ENCODE data around the gene TNFRSF11A. TPM values are rescaled to one million over a fixed set of nuclear protein-coding genes. Genes with fewer than 3 reads are reported as not detected.

Gene TNFRSF11A
- total and polyA plus RNA-seq, 2 experiments from 2014 or later: 4.1 to 5.6 TPM

DNA sequence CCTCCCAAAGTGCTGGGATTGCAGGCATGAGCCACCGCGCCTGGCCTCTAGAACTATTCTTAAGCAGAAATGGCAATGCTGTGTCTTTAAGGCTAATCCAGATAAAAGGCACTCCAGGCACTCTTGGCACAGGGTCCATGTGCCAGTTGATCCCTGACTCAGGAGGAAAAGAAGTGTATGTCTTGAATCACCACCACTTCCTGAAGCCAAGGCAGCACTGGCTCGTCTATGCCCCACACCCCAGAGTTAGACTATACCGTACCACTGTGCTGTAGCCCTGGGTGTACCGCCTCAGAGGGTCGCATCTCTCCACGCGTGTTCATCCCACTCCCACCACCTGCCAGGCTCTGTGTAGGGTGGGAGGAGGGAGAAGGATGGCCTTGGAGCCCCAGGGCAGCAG, 9.0 kb downstream of the TNFRSF11A start:
- TF ChIP-seq EZH2phosphoT487 (IDR thresholded peaks at IDR 0.05; ENCODE audit: low read depth, severe bottlenecking, unreplicated experiment) (no peak), EZH2 (IDR thresholded peaks at IDR 0.05; ENCODE audit: borderline replicate concordance) (no peak)
- TF ChIP-seq, protein P1, sequence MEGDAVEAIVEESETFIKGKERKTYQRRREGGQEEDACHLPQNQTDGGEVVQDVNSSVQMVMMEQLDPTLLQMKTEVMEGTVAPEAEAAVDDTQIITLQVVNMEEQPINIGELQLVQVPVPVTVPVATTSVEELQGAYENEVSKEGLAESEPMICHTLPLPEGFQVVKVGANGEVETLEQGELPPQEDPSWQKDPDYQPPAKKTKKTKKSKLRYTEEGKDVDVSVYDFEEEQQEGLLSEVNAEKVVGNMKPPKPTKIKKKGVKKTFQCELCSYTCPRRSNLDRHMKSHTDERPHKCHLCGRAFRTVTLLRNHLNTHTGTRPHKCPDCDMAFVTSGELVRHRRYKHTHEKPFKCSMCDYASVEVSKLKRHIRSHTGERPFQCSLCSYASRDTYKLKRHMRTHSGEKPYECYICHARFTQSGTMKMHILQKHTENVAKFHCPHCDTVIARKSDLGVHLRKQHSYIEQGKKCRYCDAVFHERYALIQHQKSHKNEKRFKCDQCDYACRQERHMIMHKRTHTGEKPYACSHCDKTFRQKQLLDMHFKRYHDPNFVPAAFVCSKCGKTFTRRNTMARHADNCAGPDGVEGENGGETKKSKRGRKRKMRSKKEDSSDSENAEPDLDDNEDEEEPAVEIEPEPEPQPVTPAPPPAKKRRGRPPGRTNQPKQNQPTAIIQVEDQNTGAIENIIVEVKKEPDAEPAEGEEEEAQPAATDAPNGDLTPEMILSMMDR (IDR thresholded peaks at IDR 0.05; ENCODE audit: poor library complexity): no peak
- H3K36me3 ChIP-seq (replicated peaks; ENCODE audit: insufficient read depth, low read depth): no peaks in the 10 kb centered on the region
- H3K79me2 ChIP-seq: no peaks in the 10 kb centered on the region
- H3K4me2 ChIP-seq: no peak overlapping the region
- H4K20me1 ChIP-seq (ENCODE audit: insufficient read depth, poor library complexity, severe bottlenecking): no peaks in the 10 kb centered on the region
- 94% methylated on average over 8 of the region's 8 CpGs for WGBS (ENCODE audit: low lambda C conversion rate, missing lambda C conversion rate)
- no peaks in the 10 kb centered on the region for H3K9me2 ChIP-seq (replicated peaks; ENCODE audit: insufficient read depth)
- peaks cover 5% of the 10 kb centered on the region for H3K27me3 ChIP-seq
- H2AFZ ChIP-seq: no peak overlapping the region
- H3K9me3 ChIP-seq (ENCODE audit: low read depth): no peaks in the 10 kb centered on the region
- no peak overlapping the region for H3K4me3 ChIP-seq
- H3K27ac ChIP-seq: no peak overlapping the region
- peaks cover 17% of the 10 kb centered on the region for H3K4me1 ChIP-seq (ENCODE audit: insufficient read depth)
- no peak for DNase-seq (ENCODE audit: low spot score)

DNA sequence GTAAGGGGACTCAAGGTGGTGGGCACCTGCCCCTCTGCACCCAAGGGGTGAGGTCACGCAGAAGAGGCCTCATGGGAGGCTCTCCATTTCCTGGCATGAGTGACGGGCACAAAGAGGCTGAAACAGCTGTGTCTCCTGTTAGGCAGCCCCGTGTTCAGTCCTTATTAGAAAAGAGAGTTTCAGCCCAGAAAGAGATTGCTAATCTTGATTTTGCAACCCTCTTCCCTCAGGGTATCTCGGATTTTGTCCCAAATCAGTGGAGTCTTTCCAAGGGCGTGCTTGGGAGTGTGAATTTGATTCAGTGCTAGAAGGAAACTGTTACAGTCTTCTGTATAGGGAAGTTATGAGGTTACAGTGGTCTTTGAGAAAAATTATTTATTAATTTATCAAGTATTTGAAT, 10.4 kb downstream of the TNFRSF11A start:
- WGBS (ENCODE audit: low lambda C conversion rate, missing lambda C conversion rate): 90% methylated on average over 5 of the region's 5 CpGs

DNA sequence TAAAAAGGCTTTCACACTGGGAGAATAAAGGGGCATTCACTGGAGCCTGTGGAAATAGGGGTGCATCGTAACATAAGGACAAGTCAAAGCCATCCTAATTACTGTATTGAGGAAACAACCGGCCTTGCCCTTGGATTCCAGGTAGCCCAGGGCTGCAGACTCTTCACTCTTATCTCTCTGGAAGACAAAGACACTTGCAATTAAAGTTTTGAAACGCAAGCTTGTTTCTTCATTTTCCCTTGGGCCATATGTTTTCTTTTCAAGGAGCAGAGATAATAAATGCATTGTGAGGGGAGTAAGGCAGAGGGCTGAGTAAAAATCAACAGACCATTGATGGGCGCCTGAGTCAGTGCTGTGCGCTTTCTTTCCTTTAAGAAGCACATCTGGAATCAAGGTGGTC, 11.5 kb downstream of the TNFRSF11A start:
- no peak for TF ChIP-seq EZH2phosphoT487 (IDR thresholded peaks at IDR 0.05; ENCODE audit: low read depth, severe bottlenecking, unreplicated experiment)
- TF ChIP-seq, protein P1 (IDR thresholded peaks at IDR 0.05; ENCODE audit: poor library complexity): no peak
- no peak for TF ChIP-seq EZH2 (IDR thresholded peaks at IDR 0.05; ENCODE audit: borderline replicate concordance)
- no peak for DNase-seq (ENCODE audit: low spot score)
- Histone ChIP-seq H3K4me3 (no peak overlapping the region), H2AFZ (no peak overlapping the region), H3K27ac (no peak overlapping the region), H3K9me3 (ENCODE audit: low read depth) (no peaks in the 10 kb centered on the region), H4K20me1 (ENCODE audit: insufficient read depth, poor library complexity, severe bottlenecking) (no peaks in the 10 kb centered on the region), H3K4me2 (no peak overlapping the region), H3K27me3 (peaks cover 5% of the 10 kb centered on the region), H3K9me2 (replicated peaks; ENCODE audit: insufficient read depth) (no peaks in the 10 kb centered on the region), H3K36me3 (replicated peaks; ENCODE audit: insufficient read depth, low read depth) (no peaks in the 10 kb centered on the region), H3K4me1 (ENCODE audit: insufficient read depth) (peaks cover 7% of the 10 kb centered on the region), H3K79me2 (no peaks in the 10 kb centered on the region)
- 45% methylated on average over 5 of the region's 5 CpGs for WGBS (ENCODE audit: low lambda C conversion rate, missing lambda C conversion rate)

More for the DNA sequence above, 10.4 kb downstream of the TNFRSF11A start:
- no peak for TF ChIP-seq EZH2phosphoT487 (IDR thresholded peaks at IDR 0.05; ENCODE audit: low read depth, severe bottlenecking, unreplicated experiment)
- TF ChIP-seq EZH2 (IDR thresholded peaks at IDR 0.05; ENCODE audit: borderline replicate concordance): no peak
- TF ChIP-seq, protein P1 (IDR thresholded peaks at IDR 0.05; ENCODE audit: poor library complexity): no peak
- Histone ChIP-seq H3K4me1 (ENCODE audit: insufficient read depth) (peaks cover 8% of the 10 kb centered on the region), H3K4me3 (no peak overlapping the region), H2AFZ (no peak overlapping the region), H3K27me3 (peaks cover 5% of the 10 kb centered on the region), H3K79me2 (no peaks in the 10 kb centered on the region), H3K36me3 (replicated peaks; ENCODE audit: insufficient read depth, low read depth) (no peaks in the 10 kb centered on the region), H3K4me2 (no peak overlapping the region), H3K9me2 (replicated peaks; ENCODE audit: insufficient read depth) (no peaks in the 10 kb centered on the region), H4K20me1 (ENCODE audit: insufficient read depth, poor library complexity, severe bottlenecking) (no peaks in the 10 kb centered on the region), H3K27ac (no peak overlapping the region), H3K9me3 (ENCODE audit: low read depth) (no peaks in the 10 kb centered on the region)
- DNase-seq (ENCODE audit: low spot score): no peak

DNA sequence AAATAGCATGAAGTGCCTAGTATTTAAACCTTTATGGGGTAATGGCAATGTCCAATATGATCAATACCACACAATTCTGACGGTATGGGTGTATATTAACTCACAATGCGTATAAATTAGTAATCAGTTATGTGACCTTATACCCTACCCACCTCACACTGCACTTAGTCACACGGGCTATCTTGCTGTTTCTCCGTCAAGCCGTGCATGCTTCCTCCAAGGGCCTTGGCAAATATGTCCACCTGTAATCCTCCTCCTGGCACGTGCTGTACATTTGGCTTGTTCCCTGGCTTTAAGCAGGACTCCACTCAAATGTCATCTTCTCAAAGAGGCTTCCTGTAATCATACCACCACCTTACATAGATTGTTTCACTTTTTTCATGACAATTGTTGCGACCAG, 12.2 kb downstream of the TNFRSF11A start:
- no peak for DNase-seq (ENCODE audit: low spot score)
- Histone ChIP-seq H3K9me2 (replicated peaks; ENCODE audit: insufficient read depth) (no peaks in the 10 kb centered on the region), H3K27ac (no peak overlapping the region), H3K9me3 (ENCODE audit: low read depth) (no peaks in the 10 kb centered on the region), H3K36me3 (replicated peaks; ENCODE audit: insufficient read depth, low read depth) (no peaks in the 10 kb centered on the region), H3K79me2 (no peaks in the 10 kb centered on the region), H3K4me1 (ENCODE audit: insufficient read depth) (peaks cover 7% of the 10 kb centered on the region), H3K4me2 (no peak overlapping the region), H3K27me3 (peaks cover 2% of the 10 kb centered on the region), H3K4me3 (no peak overlapping the region), H2AFZ (no peak overlapping the region), H4K20me1 (ENCODE audit: insufficient read depth, poor library complexity, severe bottlenecking) (no peaks in the 10 kb centered on the region)
- 79% methylated on average over 7 of the region's 7 CpGs for WGBS (ENCODE audit: low lambda C conversion rate, missing lambda C conversion rate)
- no peak for TF ChIP-seq EZH2 (IDR thresholded peaks at IDR 0.05; ENCODE audit: borderline replicate concordance)
- TF ChIP-seq EZH2phosphoT487 (IDR thresholded peaks at IDR 0.05; ENCODE audit: low read depth, severe bottlenecking, unreplicated experiment): no peak
- TF ChIP-seq, protein P1 (IDR thresholded peaks at IDR 0.05; ENCODE audit: poor library complexity): no peak

All from hepatocyte (in vitro differentiated cells).